Erythroblast (primary cell): ENCODE data around the gene CECR2.
"Not testable (repeated sequence)": the region's sequence is repeated elsewhere in the genome, so short reads cannot be mapped to it uniquely, and the experiment has no call there.

Experiments
- GATA1 ChIP-seq: IDR thresholded peaks from 2 replicates; pipeline ENCODE4 v1.6.1; 2011; ENCODE audit warnings: low read depth, mild to moderate bottlenecking, control low read depth, low read length, moderate library complexity
- POLR2A ChIP-seq: IDR thresholded peaks from 2 replicates; pipeline ENCODE4 v1.6.1; 2011; ENCODE audit warnings: mild to moderate bottlenecking, low read length

DNA sequence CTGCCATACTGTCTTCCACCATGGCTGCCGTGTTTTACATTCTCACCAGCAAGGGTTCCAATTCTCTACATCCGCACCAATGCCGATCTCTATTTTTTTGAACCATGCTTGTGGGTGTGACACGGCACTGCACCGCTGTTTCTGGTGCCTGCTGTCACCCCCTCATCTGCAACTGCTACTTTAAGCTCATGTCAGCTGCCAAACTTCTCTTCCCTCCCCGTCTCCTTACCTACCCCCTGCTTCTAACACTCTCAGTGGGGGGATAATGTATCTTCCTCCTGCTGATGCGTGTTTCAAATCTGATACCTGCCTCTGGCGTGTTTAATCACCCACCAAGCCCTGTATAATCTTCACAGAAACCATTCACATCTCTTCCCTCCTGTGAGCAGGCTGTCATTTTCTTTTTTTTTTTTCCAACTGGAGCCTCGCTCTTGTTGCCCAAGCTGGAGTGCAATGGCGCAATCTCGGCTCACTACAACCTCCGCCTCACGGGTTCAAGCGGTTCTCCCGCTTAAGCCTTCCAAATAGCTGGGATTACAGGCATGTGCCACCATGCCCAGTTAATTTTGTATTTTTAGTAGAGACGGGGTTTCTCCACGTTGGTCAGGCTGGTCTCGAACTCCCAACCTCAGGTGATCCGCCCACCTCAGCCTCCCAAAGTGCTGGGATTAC lies 196.9 kb downstream of the CECR2 start:
- TF ChIP-seq POLR2A, GATA1: not testable (repeated sequence)
